HepG2 (cell line): ENCODE measurements around the gene ZCCHC24. TPM values are rescaled to one million over a fixed set of nuclear protein-coding genes. Genes with fewer than 3 reads are reported as not detected.

ENCODE experiments used
- ATF6 ChIP-seq: sonication (generic); formaldehyde crosslinking; conservative IDR thresholded peaks from 2 replicates; pipeline ENCODE4 v1.4.0; 2020; ENCODE audit warnings: missing genetic modification reagents
- ATM ChIP-seq: fragments of 450-650 bp; IDR thresholded peaks from 2 replicates; pipeline ENCODE4 v1.7.1; 2017; ENCODE audit warnings: mild to moderate bottlenecking, borderline replicate concordance
- CHCHD3 ChIP-seq: sonication (generic); formaldehyde crosslinking; IDR thresholded peaks from 2 replicates; pipeline ENCODE4 v1.8.0; 2022; ENCODE audit warnings: mild to moderate bottlenecking, missing genetic modification reagents, moderate library complexity
- FOXK1 ChIP-seq: sonication (generic); formaldehyde crosslinking; IDR thresholded peaks from 2 replicates; pipeline ENCODE4 v1.4.0; 2020; ENCODE audit warnings: low read depth, missing genetic modification reagents, borderline replicate concordance
- GATA4 ChIP-seq: sonication (generic); IDR thresholded peaks from 2 replicates; pipeline ENCODE4 v1.6.1; 2016; ENCODE audit warnings: antibody characterized with exemption, low read depth, borderline replicate concordance
- JUN ChIP-seq: sonication (generic); formaldehyde crosslinking; IDR thresholded peaks from 2 replicates; pipeline ENCODE4 v1.4.0; 2020; ENCODE audit warnings: mild to moderate bottlenecking, missing genetic modification reagents
- JUND ChIP-seq: sonication (generic); formaldehyde crosslinking; IDR thresholded peaks from 2 replicates; pipeline ENCODE4 v1.8.0; 2022; ENCODE audit warnings: mild to moderate bottlenecking, missing genetic modification reagents
- MAFG ChIP-seq: sonication (generic); formaldehyde crosslinking; IDR thresholded peaks from 2 replicates; pipeline ENCODE4 v1.5.1; 2020; ENCODE audit warnings: mild to moderate bottlenecking, missing genetic modification reagents
- THAP9 ChIP-seq: sonication (generic); formaldehyde crosslinking; IDR thresholded peaks from 2 replicates; pipeline ENCODE4; 2020; ENCODE audit warnings: missing genetic modification reagents, mild to moderate bottlenecking, borderline replicate concordance
- ZEB1 ChIP-seq: IDR thresholded peaks from 2 replicates; pipeline ENCODE4 v1.6.1; 2012; ENCODE audit warnings: mild to moderate bottlenecking, low read depth, inconsistent platforms; ENCODE audit not compliant: insufficient replicate concordance
- ZFP36 ChIP-seq: fragments of 150-350 bp; IDR thresholded peaks from 2 replicates; pipeline ENCODE4 v1.6.1; 2018; ENCODE audit warnings: borderline replicate concordance, low read length, low read depth; ENCODE audit not compliant: partially characterized antibody
- ZFY ChIP-seq: sonication (generic); formaldehyde crosslinking; IDR thresholded peaks from 2 replicates; pipeline ENCODE4 v1.4.0; 2020; ENCODE audit warnings: missing genetic modification reagents
- ZMYM2 ChIP-seq: sonication (generic); formaldehyde crosslinking; IDR thresholded peaks from 2 replicates; pipeline ENCODE4 v1.8.0; 2022; ENCODE audit warnings: mild to moderate bottlenecking, missing genetic modification reagents
- ZNF263 ChIP-seq: sonication (generic); formaldehyde crosslinking; IDR thresholded peaks from 2 replicates; pipeline ENCODE4 v1.4.0; 2020; ENCODE audit warnings: missing genetic modification reagents
- ZNF615 ChIP-seq: sonication (generic); formaldehyde crosslinking; IDR thresholded peaks from 2 replicates; pipeline ENCODE4 v1.5.0; 2020; ENCODE audit warnings: mild to moderate bottlenecking, missing genetic modification reagents, borderline replicate concordance
- ZNF780A ChIP-seq: sonication (generic); formaldehyde crosslinking; IDR thresholded peaks from 2 replicates; pipeline ENCODE4 v1.8.0; 2022; ENCODE audit warnings: mild to moderate bottlenecking, missing genetic modification reagents, moderate library complexity
- polyA plus RNA-seq, 8 experiments: library from polyadenylated mRNA; depleted of rRNA in 3 of 8; stranded (reverse) in 7 of 8; unstranded in 1 of 8; fragments of >200 nt; fragmentation: Illumina TruSeq in 4 of 8; extraction: Trizol in 4 of 8; gene quantifications; 2 replicates each; pipeline versions ENCODE4 v1.2.1 to v1.2.3, GENCODE V29; 2011 to 2016; ENCODE audit warnings: low read depth in 4 of 8, missing spikeins in 1 of 8, mixed read lengths in 1 of 8; ENCODE audit not compliant: insufficient read depth in 1 of 8
- total RNA-seq, 5 experiments: library from RNA; depleted of rRNA; stranded (reverse); fragments of >200 nt; fragmentation: Illumina TruSeq; extraction: Trizol; gene quantifications; 2 replicates each; pipeline ENCODE4 v1.2.3, GENCODE V29; 2016; ENCODE audit warnings: low read depth in 1 of 5
- TF ChIP-seq, protein P1 (sequence below): sonication (generic); formaldehyde crosslinking; IDR thresholded peaks from 2 replicates; pipeline ENCODE4 v1.8.1; 2022; ENCODE audit warnings: mild to moderate bottlenecking, missing genetic modification reagents
- TF ChIP-seq, protein P2 (sequence below): sonication (generic); formaldehyde crosslinking; IDR thresholded peaks from 2 replicates; pipeline ENCODE4 v1.4.0; 2020; ENCODE audit warnings: low read depth, mild to moderate bottlenecking, missing genetic modification reagents
- TF ChIP-seq, protein P3 (sequence below): sonication (generic); formaldehyde crosslinking; IDR thresholded peaks from 2 replicates; pipeline ENCODE4 v1.4.0; 2020; ENCODE audit warnings: mild to moderate bottlenecking, missing genetic modification reagents

ZCCHC24 gene
- total and polyA plus RNA-seq, 2 of the 13 experiments (the other 11 are each of a cell fraction or from before 2014, with no cell fraction given) = 3.1 to 7.9 TPM

DNA sequence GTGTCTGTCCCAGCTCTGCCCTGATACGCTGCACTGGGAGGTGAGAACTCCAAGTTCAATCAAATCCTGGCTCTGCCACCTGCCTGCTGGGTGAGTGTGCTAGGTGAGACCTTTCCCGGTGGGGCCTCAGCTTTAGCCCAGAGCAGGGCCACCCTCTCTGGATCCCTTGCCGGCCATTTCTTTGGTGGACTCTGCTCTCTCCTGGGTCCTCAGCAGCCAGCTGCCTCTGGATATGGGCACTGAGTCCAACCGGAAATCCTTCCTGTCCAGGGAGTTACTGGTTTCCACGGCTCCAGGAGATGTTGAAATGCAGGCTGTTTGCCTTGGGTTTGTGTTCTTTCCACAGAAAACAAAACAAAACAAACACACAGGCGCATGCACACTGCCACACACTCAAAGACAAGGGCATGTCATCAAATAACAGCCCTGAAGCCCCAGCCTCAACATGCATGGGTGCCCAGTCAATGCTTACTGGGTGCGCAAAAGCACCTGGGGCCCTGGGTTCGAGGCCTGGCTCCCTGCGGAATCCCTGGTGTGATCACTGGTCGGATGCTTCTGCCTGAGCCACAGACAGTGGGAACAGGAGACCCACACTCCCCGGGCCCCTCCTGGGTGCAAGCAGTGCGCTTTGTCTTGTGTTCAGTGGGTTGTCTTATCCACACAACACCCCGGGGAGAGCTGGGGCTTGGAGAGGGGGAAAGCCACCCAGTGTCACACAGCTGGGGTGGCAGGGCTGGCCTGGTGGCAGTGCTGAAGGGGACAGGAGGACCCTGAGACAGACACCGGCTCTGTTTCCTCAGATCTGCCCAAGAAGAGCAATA lies 65.1 kb downstream of the ZCCHC24 start (continued):
- TF ChIP-seq, protein P1, sequence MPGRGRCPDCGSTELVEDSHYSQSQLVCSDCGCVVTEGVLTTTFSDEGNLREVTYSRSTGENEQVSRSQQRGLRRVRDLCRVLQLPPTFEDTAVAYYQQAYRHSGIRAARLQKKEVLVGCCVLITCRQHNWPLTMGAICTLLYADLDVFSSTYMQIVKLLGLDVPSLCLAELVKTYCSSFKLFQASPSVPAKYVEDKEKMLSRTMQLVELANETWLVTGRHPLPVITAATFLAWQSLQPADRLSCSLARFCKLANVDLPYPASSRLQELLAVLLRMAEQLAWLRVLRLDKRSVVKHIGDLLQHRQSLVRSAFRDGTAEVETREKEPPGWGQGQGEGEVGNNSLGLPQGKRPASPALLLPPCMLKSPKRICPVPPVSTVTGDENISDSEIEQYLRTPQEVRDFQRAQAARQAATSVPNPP (CRISPR knock-in tag) = no peak
- TF ChIP-seq ZFY = no peak; the same call in 1 of the 2 replicates
- no peak for TF ChIP-seq FOXK1
- TF ChIP-seq, protein P2, sequence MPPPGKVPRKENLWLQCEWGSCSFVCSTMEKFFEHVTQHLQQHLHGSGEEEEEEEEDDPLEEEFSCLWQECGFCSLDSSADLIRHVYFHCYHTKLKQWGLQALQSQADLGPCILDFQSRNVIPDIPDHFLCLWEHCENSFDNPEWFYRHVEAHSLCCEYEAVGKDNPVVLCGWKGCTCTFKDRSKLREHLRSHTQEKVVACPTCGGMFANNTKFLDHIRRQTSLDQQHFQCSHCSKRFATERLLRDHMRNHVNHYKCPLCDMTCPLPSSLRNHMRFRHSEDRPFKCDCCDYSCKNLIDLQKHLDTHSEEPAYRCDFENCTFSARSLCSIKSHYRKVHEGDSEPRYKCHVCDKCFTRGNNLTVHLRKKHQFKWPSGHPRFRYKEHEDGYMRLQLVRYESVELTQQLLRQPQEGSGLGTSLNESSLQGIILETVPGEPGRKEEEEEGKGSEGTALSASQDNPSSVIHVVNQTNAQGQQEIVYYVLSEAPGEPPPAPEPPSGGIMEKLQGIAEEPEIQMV (CRISPR knock-in tag) = peak; percentile 99
- TF ChIP-seq ZEB1 = peak; percentile 26
- peak; percentile 49; the same call in 1 of the 2 replicates for TF ChIP-seq THAP9
- TF ChIP-seq JUND (CRISPR knock-in tag) = no peak
- no peak for TF ChIP-seq ZNF263 (CRISPR knock-in tag)
- TF ChIP-seq ZNF780A (CRISPR knock-in tag) = no peak
- TF ChIP-seq ZNF615 (CRISPR knock-in tag) = no peak
- TF ChIP-seq, protein P3, sequence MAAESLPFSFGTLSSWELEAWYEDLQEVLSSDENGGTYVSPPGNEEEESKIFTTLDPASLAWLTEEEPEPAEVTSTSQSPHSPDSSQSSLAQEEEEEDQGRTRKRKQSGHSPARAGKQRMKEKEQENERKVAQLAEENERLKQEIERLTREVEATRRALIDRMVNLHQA (CRISPR knock-in tag) = no peak
- peak; percentile 86; the same call in 1 of the 2 replicates for TF ChIP-seq ZMYM2 (CRISPR knock-in tag)
- no peak for TF ChIP-seq CHCHD3 (CRISPR knock-in tag)
- no peak for TF ChIP-seq ATM
- TF ChIP-seq GATA4 = no peak; the same call in 1 of the 2 replicates
- peak; percentile 48 for TF ChIP-seq ZFP36
- no peak for TF ChIP-seq ATF6 (CRISPR knock-in tag)
- no peak for TF ChIP-seq JUN (CRISPR knock-in tag)
- TF ChIP-seq MAFG (CRISPR knock-in tag) = no peak
